HCT116 (cell line): ENCODE measurements around the gene NKX1-1.

Source experiments
- CTCF ChIP-seq, 3 experiments: fragments of 200-600 bp in 1 of 3; sonication (generic) in 1 of 3; IDR thresholded peaks in 2 of 3; conservative IDR thresholded peaks in 1 of 3; 2 replicates each; pipeline ENCODE4 v1.5.1; 2012 to 2017; ENCODE audit warnings: low read depth in 2 of 3, low read length in 2 of 3, antibody characterized with exemption in 1 of 3, borderline replicate concordance in 1 of 3, control low read depth in 1 of 3, mild to moderate bottlenecking in 1 of 3, mixed read lengths in 1 of 3, mixed run types in 1 of 3, moderate library complexity in 1 of 3; ENCODE audit not compliant: insufficient read depth in 1 of 3
- EGR1 ChIP-seq: IDR thresholded peaks from 2 replicates; pipeline ENCODE4 v1.6.1; 2012; ENCODE audit warnings: low read depth
- EZH2 ChIP-seq: fragments of 200-600 bp; sonication (generic); IDR thresholded peaks from 2 replicates; pipeline ENCODE4 v1.6.1; 2017; ENCODE audit warnings: antibody characterized with exemption, mixed run types
- EZH2phosphoT487 ChIP-seq: fragments of 200-600 bp; IDR thresholded peaks from 2 replicates; pipeline ENCODE4 v1.6.1; 2018; ENCODE audit warnings: antibody characterized with exemption, borderline replicate concordance
- JUND ChIP-seq: IDR thresholded peaks from 2 replicates; pipeline ENCODE4 v1.6.1; 2012
- POLR2A ChIP-seq: IDR thresholded peaks from 2 replicates; pipeline ENCODE4 v1.7.0; 2011; ENCODE audit warnings: borderline replicate concordance; ENCODE audit not compliant: insufficient read depth, insufficient read length; ENCODE audit errors: extremely low read depth
- POLR2AphosphoS5 ChIP-seq: IDR thresholded peaks from 2 replicates; pipeline ENCODE4 v1.6.1; 2011; ENCODE audit warnings: mild to moderate bottlenecking, low read depth, low read length, moderate library complexity
- SIN3A ChIP-seq: IDR thresholded peaks from 2 replicates; pipeline ENCODE4 v1.6.1; 2012; ENCODE audit warnings: low read depth
- SP1 ChIP-seq: IDR thresholded peaks from 2 replicates; pipeline ENCODE4 v1.6.1; 2012; ENCODE audit warnings: low read depth
- TF ChIP-seq, protein P1 (sequence below): IDR thresholded peaks from 2 replicates; pipeline ENCODE4 v1.6.1; 2012
- TF ChIP-seq, protein P2 (sequence below): IDR thresholded peaks from 2 replicates; pipeline ENCODE4 v1.6.1; 2012; ENCODE audit warnings: low read depth

- TF ChIP-seq CTCF (IDR thresholded peaks at IDR 0.05 in 2 of 3, conservative IDR thresholded peaks at IDR 0.05 in 1 of 3; ENCODE audit: borderline replicate concordance in 1 of 3, insufficient read depth in 1 of 3, low read depth in 2 of 3, low read length in 2 of 3) = no peak
- TF ChIP-seq EZH2 = no peak
- TF ChIP-seq POLR2A = no peak
- no peak for TF ChIP-seq EZH2phosphoT487
- TF ChIP-seq EGR1 = no peak
- TF ChIP-seq JUND = no peak
- TF ChIP-seq SP1 = no peak
- no peak for TF ChIP-seq POLR2AphosphoS5
- no peak for TF ChIP-seq SIN3A
- TF ChIP-seq, protein P1, sequence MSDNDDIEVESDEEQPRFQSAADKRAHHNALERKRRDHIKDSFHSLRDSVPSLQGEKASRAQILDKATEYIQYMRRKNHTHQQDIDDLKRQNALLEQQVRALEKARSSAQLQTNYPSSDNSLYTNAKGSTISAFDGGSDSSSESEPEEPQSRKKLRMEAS = no peak
- TF ChIP-seq, protein P2, sequence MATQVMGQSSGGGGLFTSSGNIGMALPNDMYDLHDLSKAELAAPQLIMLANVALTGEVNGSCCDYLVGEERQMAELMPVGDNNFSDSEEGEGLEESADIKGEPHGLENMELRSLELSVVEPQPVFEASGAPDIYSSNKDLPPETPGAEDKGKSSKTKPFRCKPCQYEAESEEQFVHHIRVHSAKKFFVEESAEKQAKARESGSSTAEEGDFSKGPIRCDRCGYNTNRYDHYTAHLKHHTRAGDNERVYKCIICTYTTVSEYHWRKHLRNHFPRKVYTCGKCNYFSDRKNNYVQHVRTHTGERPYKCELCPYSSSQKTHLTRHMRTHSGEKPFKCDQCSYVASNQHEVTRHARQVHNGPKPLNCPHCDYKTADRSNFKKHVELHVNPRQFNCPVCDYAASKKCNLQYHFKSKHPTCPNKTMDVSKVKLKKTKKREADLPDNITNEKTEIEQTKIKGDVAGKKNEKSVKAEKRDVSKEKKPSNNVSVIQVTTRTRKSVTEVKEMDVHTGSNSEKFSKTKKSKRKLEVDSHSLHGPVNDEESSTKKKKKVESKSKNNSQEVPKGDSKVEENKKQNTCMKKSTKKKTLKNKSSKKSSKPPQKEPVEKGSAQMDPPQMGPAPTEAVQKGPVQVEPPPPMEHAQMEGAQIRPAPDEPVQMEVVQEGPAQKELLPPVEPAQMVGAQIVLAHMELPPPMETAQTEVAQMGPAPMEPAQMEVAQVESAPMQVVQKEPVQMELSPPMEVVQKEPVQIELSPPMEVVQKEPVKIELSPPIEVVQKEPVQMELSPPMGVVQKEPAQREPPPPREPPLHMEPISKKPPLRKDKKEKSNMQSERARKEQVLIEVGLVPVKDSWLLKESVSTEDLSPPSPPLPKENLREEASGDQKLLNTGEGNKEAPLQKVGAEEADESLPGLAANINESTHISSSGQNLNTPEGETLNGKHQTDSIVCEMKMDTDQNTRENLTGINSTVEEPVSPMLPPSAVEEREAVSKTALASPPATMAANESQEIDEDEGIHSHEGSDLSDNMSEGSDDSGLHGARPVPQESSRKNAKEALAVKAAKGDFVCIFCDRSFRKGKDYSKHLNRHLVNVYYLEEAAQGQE = no peak
These were observed 44.2 kb downstream of the NKX1-1 start for GRCh38 chr4:1362046-1362445.
